Neuron (in vitro differentiated cells): ENCODE data around the gene ATXN7L1.
"Not testable (repeated sequence)": the region's sequence is repeated elsewhere in the genome, so short reads cannot be mapped to it uniquely, and the experiment has no call there.

Experiments used
- H2AFZ ChIP-seq: one replicate; pipeline ENCODE4 v1.6.1; 2013; ENCODE audit warnings: low read depth, mild to moderate bottlenecking, inconsistent platforms, low read length, moderate library complexity
- H3K27me3 ChIP-seq: one replicate; pipeline ENCODE4 v1.6.1; 2013; ENCODE audit warnings: low read length; ENCODE audit not compliant: insufficient read depth
- H3K36me3 ChIP-seq: one replicate; pipeline ENCODE4 v1.6.1; 2013; ENCODE audit warnings: low read length; ENCODE audit not compliant: insufficient read depth
- H3K4me1 ChIP-seq: one replicate; pipeline ENCODE4 v1.6.1; 2013; ENCODE audit warnings: low read length; ENCODE audit not compliant: insufficient read depth
- H3K4me3 ChIP-seq: 2 replicates; pipeline ENCODE4 v1.5.1; 2013; ENCODE audit warnings: mild to moderate bottlenecking, low read length, moderate library complexity
- H3K9me3 ChIP-seq: one replicate; pipeline ENCODE4 v1.6.1; 2013; ENCODE audit warnings: low read length

Gene ATXN7L1

DNA sequence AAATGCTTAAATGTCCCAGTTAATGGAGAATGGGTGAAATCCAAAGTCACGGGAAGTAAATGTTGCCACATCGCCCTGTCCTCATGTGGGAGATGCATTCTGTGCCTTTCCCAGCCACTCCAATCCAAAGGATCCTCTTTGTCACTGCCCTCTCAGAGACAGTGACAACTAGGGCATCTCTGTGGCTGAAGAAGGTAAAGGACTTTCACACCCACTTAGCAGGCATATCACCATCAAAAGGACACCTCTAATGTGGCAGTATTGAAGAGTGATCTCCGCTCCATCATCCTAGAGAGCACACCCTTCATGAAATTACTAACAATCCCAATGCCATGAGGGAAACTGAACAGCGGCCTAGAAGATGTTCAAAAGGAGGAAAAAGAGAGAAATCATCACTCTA is 13.6 kb downstream of the ATXN7L1 start:
- Histone ChIP-seq H3K36me3 (peaks cover 3% of the 10 kb centered on the region), H3K4me3 (no peak overlapping the region), H2AFZ (no peak overlapping the region)

DNA sequence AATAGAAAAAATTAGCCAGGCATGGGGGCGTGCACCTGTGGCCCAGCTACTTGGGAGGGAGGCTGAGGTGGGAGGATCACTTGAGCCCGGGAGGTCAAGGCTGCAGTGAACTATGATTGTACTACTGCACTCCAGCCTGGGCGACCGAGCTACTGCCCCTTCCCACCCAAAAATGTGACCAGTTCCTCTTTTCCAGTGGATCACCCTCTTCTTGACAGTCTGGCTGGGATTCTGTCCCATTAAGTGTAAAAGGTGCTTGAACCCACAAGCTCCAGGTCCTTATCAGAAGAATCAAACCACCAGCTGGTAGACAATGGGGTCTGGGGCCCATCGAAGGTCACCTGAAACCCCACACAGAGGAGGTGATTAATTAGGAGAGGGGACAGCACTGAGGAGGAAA is 14.1 kb downstream of the ATXN7L1 start:
- H3K4me1 ChIP-seq, result no peaks in the 10 kb centered on the region
- H2AFZ ChIP-seq, result no peak overlapping the region
- peaks cover 2% of the 10 kb centered on the region for H3K36me3 ChIP-seq
- H3K27me3 ChIP-seq, result no peaks in the 10 kb centered on the region
- no peaks in the 10 kb centered on the region for H3K9me3 ChIP-seq
- no peak overlapping the region for H3K4me3 ChIP-seq

More for the DNA sequence above, 13.6 kb downstream of the ATXN7L1 start:
- Histone ChIP-seq H3K27me3 (no peaks in the 10 kb centered on the region), H3K4me1 (no peaks in the 10 kb centered on the region), H3K9me3 (no peaks in the 10 kb centered on the region)

DNA sequence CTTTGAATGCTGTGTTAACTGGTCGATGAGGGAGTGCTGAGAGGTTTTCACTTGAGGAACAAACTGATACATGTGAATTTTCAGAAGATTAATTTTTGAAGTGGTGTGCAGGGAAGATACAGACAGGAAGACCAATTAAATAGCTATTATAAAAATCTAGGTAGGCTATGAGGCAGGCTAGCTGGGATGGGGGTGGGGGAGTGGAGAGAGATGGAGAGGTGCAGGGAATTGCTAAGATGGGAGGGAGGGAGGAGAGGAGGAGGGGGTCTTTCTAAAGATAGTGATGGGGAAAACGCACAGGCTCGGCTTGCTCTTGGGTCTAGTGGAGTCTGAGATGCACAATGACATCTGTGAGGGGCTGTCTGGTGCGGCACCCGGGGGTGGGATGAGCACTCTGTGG is 15.2 kb downstream of the ATXN7L1 start:
- Histone ChIP-seq H3K9me3 (no peaks in the 10 kb centered on the region), H3K4me3 (no peak overlapping the region), H3K36me3 (peaks cover 1% of the 10 kb centered on the region), H2AFZ (no peak overlapping the region), H3K27me3 (no peaks in the 10 kb centered on the region), H3K4me1 (no peaks in the 10 kb centered on the region)

DNA sequence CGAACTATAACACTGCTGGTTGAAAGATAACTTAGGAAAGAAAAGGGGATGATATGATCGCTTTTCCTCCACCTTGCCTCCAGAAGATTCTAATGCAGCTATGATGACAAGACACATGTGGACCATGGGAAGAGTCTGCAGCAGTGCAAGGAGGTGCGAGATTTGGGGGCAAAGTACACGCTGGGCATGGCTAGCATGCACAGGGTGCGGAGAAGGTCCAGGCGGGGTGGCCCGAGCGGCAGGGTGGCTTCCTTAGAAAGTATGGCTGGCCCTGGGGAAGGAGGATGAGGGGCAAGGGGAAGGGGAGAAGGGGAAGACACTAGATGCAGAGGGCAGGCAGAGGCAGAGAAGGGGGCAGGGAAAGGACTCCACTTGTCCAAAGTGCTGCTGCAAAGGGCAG is 15.6 kb downstream of the ATXN7L1 start:
- no peak overlapping the region for H2AFZ ChIP-seq
- no peaks in the 10 kb centered on the region for H3K27me3 ChIP-seq
- H3K4me3 ChIP-seq, result no peak overlapping the region
- no peaks in the 10 kb centered on the region for H3K36me3 ChIP-seq
- no peaks in the 10 kb centered on the region for H3K9me3 ChIP-seq
- H3K4me1 ChIP-seq, result no peaks in the 10 kb centered on the region

DNA sequence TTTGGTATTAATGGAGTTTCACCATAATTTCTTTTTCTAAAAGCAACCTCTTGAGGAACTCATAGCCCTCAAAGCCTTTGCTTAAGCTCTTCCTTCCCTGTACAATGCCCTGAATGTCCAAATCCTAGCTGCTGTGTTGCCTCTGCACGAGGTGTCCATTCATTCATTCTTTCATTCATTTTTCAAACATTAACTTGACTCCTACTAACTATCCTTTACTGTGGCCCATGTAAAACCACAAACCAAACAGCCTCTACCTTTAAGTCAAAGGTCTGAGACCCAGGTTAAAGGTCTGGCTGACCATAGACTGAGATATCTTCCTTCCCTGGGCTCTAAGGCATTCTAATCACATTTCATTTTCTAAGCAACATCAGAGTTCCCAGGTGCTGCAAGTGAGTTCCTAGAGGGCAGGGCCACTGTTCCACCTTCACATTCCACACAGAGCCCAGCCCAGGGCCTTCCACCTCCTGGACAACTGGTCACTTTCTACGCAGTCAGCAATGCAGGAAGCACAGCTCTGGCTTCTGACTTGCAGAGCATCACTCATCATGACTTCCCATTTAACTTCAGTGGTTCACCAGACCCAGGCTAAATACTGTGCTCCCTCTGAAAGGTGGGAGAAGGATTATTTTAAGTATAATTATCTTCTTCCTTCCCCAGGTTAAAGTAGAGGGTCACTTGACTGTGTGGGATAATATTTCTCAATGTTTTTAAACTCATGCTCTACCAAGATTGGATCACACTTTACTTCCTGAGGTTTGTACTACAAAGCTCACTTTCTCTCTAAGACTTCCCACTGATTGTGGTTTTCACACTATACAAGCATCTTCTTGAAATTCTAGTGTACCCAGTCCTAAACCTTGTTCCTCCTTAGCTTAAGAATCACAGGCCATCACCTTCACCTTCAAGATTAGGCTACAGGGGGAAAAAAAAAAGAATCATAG is 19.1 kb downstream of the ATXN7L1 start:
- Histone ChIP-seq H2AFZ (no peak overlapping the region), H3K36me3 (no peaks in the 10 kb centered on the region), H3K4me3 (no peak overlapping the region), H3K9me3 (no peaks in the 10 kb centered on the region), H3K27me3 (no peaks in the 10 kb centered on the region), H3K4me1 (peaks cover 1% of the 10 kb centered on the region)

DNA sequence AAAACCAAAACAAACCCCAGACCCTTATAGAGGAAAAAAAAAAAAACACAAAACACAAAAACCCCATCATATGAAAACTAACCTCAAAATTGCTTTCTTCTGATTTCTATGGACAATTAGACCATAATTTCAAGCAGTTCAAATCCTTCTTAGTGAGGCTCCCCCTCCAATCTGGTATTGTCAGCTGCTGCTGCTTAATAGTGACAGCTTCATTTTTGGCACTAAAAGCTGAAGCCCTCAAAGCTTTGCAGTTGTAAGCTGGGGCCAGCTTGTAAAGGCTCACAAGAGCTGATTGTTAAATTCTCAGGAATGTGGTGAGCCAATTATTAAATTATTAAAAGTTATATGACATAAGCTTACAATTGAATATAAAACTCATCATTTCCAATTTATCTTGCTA is 21.9 kb downstream of the ATXN7L1 start:
- Histone ChIP-seq H3K36me3 (no peaks in the 10 kb centered on the region), H2AFZ (no peak overlapping the region), H3K27me3 (no peaks in the 10 kb centered on the region), H3K9me3 (no peaks in the 10 kb centered on the region), H3K4me1 (peaks cover 1% of the 10 kb centered on the region), H3K4me3 (no peak overlapping the region)

DNA sequence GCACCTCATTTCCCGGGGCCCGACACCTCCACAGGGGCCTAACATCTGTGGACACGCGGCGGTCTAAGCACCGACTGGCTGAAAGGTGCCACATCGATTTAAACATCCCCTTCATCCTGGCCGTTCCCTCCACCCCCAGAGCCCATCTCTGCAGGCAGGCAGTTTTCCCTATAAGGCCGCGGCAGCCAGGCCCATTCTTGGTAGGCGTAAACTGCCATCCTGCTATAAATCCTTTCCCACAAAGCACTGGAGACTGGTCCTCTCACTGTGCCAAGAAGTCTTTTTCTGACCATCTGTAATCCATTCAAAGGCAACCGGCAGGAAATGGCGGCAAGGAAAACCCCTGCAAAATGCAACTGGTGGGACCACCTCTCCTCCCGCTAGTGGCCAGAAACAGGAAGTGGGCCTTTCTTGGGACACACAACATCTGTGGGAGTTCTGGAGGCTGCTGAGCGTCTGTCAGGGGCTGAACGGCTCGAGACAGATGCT is 22.4 kb downstream of the ATXN7L1 start:
- H3K4me3 ChIP-seq, result no peak overlapping the region
- H3K27me3 ChIP-seq, result no peaks in the 10 kb centered on the region
- H3K4me1 ChIP-seq, result peaks cover 1% of the 10 kb centered on the region
- H2AFZ ChIP-seq, result no peak overlapping the region
- no peaks in the 10 kb centered on the region for H3K9me3 ChIP-seq
- no peaks in the 10 kb centered on the region for H3K36me3 ChIP-seq

DNA sequence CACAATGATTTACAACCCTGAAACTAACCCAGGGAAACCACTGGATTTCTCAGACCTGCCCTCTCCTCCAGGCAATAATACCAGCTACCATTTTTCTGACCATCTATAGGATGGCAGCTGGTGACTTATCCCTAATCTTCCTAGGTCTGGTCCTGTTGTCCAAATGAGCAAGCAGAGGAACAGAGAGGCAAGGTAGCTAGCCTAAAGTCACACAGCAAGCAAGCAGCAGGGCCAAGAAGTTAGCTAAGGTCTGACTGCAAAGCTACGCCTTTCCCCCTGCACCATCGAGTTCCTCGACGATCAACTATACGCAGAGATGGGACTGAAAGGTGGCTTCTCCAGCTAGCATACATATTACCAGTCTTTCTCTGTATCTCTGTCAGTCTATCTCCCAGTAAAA is 25.3 kb downstream of the ATXN7L1 start:
- Histone ChIP-seq H3K9me3 (peaks cover 3% of the 10 kb centered on the region), H3K36me3 (no peaks in the 10 kb centered on the region), H2AFZ (no peak overlapping the region), H3K27me3 (no peaks in the 10 kb centered on the region), H3K4me1 (peaks cover 1% of the 10 kb centered on the region), H3K4me3 (no peak overlapping the region)

DNA sequence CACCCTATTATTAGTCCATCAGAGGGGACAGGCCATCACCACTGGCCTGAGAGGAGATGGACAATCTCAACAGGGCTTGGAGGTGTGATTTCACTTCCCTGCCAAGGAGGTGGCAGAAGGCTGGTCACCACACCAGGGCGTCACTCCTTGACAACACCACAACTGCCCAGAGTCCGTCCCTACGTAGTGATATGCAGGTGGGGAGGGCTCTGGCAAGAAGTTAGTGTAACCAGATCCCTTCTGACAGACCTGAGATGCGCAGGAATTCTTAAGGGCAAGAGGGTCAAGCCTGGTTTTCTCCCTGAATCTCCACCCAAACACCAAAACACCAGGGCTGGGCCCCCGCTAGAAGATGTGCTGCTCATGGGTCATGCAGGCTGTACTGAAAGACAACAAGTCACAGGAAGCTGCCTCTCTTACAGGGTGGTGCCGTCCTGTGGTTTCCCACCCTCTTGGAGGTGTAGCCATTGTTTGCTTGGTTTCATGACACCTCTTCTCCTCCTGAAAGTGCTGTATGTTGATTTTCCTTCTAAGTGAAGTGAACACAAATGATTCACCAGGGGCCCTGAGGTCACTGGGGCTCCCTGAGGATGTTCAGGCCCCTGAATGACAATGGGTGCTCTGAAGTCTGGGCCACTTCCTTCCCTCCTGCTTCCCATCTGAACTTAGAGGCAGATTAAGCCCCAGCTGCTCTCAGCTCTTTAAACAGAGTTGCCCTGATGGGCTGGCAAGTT is 27.1 kb downstream of the ATXN7L1 start:
- no peaks in the 10 kb centered on the region for H3K36me3 ChIP-seq
- no peak overlapping the region for H2AFZ ChIP-seq
- no peaks in the 10 kb centered on the region for H3K27me3 ChIP-seq
- H3K4me1 ChIP-seq, result peaks cover 1% of the 10 kb centered on the region
- H3K4me3 ChIP-seq, result no peak overlapping the region
- peaks cover 3% of the 10 kb centered on the region for H3K9me3 ChIP-seq

DNA sequence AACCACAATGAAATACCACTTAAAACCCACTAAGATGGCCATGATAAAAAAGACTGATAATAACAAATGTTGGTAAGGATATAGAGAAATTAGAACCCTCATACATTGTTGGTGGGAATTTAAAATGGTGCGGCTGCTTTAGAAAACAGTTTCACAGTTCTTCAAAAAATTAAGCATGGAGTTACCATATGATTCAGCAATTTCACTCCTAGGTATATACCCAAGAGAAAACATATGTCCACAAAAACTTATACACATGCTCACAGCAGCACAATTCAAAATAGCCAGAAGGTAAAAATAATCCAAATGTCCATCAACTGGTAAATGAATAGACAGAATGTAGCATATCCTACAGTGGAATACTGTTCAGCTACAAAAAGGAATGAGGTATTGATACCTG is 30.0 kb downstream of the ATXN7L1 start:
- no peak overlapping the region for H3K4me3 ChIP-seq
- no peaks in the 10 kb centered on the region for H3K36me3 ChIP-seq
- no peaks in the 10 kb centered on the region for H3K27me3 ChIP-seq
- no peak overlapping the region for H2AFZ ChIP-seq
- no peaks in the 10 kb centered on the region for H3K4me1 ChIP-seq
- H3K9me3 ChIP-seq, result peaks cover 3% of the 10 kb centered on the region

DNA sequence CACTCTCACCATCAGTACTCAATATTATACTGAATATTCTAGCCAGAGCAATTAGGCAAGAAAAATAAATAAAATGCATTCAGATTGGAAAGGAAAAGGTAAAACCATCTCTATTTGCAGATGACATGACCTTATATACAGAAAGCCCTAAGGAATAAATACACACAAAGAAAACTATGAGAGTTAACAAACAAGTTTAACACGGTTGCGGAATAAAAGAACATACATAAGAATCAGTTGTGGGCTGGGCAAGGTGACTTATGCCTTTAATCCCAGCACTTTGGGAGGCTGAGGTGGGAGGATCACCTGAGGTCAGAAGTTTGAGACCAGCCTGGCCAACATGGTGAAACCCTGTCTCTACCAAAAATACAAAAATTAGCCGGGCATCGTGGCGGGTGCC is 31.7 kb downstream of the ATXN7L1 start:
- not testable (repeated sequence) for H2AFZ ChIP-seq, H3K36me3 ChIP-seq, H3K9me3 ChIP-seq, H3K27me3 ChIP-seq, H3K4me3 ChIP-seq, H3K4me1 ChIP-seq

DNA sequence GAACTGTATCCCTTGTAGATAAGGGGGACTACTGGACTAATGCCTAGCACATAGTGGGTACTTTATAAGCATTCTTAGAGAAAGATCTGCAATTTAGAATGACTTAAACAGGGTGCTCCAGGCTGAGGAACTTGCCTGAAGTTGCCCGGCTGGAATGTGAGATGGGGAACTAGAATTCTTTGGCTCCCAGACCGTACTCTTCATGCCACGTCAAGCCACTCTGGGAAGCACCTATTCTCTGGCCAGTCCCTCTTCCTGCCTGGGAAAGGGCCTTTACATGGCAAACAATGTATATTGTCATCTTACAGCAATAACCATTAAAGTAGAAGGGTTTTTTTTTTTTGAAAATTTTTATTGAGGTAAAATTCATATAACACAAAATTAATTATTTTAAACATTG is 34.5 kb downstream of the ATXN7L1 start:
- no peak overlapping the region for H3K4me3 ChIP-seq
- H3K4me1 ChIP-seq, result peaks cover 24% of the 10 kb centered on the region
- no peaks in the 10 kb centered on the region for H3K27me3 ChIP-seq
- H2AFZ ChIP-seq, result no peak overlapping the region
- no peaks in the 10 kb centered on the region for H3K36me3 ChIP-seq
- peaks cover 2% of the 10 kb centered on the region for H3K9me3 ChIP-seq

DNA sequence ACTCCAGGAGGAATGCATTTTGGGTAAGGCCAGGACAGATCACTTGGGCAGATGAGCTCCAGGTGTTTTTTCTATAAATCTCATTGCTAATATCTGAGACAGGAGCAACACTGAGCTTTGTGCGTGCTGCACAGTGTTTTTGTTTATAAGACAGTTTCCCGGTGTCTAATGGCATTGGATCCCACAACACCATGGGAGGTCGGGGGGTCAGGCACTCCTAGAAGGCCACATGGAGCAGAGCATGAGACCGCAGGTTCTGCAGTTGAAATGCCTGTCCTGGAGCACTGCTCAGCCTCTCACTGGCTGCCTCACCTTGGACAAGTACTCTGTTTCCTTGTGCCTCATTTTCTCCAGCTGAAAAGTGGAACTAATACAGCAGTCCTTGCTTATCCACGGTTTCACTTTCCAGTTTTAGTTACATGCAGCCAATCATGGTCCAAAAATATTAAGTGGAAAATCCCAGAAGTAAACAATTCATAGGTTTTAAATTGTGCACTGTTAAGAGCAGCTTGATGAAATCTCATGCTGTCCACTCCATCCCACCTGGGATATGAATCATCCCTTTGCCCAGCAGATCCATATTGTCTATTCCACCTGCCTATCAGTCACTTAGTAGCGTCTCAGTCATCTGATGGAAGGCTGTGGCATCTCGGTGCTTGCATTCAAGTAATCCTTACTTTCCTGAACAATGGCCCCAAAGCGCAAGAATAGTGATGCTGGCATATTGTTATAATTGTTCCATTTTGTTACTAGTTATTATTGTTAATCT is 35.2 kb downstream of the ATXN7L1 start:
- peaks cover 24% of the 10 kb centered on the region for H3K4me1 ChIP-seq
- no peaks in the 10 kb centered on the region for H3K27me3 ChIP-seq
- no peaks in the 10 kb centered on the region for H3K9me3 ChIP-seq
- no peak overlapping the region for H3K4me3 ChIP-seq
- no peaks in the 10 kb centered on the region for H3K36me3 ChIP-seq
- no peak overlapping the region for H2AFZ ChIP-seq
